ENCODE data around the gene CHDH. TPM values are rescaled to one million over a fixed set of nuclear protein-coding genes. Genes with fewer than 3 reads are reported as not detected.

CHDH gene
- total RNA-seq, 1 experiment from 2014 or later, result 5.1 TPM

- ChIA-PET POLR2A (ENCODE audit: unreplicated experiment) (no interaction called here), CTCF (no interaction called here)
- DNase-seq (no peak), ATAC-seq (no peak)
- Histone ChIP-seq H3K4me2 (ENCODE audit: low read length) (no peak overlapping the region), H3K9me2 (replicated peaks; ENCODE audit: low read length) (no peaks in the 10 kb centered on the region), H3K9me3 (ENCODE audit: low read length) (no peaks in the 10 kb centered on the region), H2AFZ (ENCODE audit: low read length) (no peak overlapping the region), H3K4me3 (ENCODE audit: low read length) (no peak overlapping the region), H3K79me2 (ENCODE audit: low read length) (no peaks in the 10 kb centered on the region), H3F3A (ENCODE audit: low read length, unreplicated experiment) (no peaks in the 10 kb centered on the region), H3K36me3 (ENCODE audit: low read depth, low read length) (peaks cover 14% of the 10 kb centered on the region; the same call in 1 of the 2 replicates), H3K4me1 (ENCODE audit: insufficient read depth, low read length) (no peaks in the 10 kb centered on the region), H3K27ac (ENCODE audit: low read length) (no peak overlapping the region), H3K9ac (ENCODE audit: low read length) (no peak overlapping the region), H3K27me3 (ENCODE audit: low read length) (no peaks in the 10 kb centered on the region), H4K20me1 (ENCODE audit: low read length) (no peaks in the 10 kb centered on the region)
- no TSS peak for BruUV-seq (replicated peaks)
- intact Hi-C loops (cut with micrococcal nuclease), result no loop called here
- no peak for TF ChIP-seq CTCF (conservative IDR thresholded peaks at IDR 0.05; ENCODE audit: low read depth, low read length)
- no peak for TF ChIP-seq EZH2phosphoT487 (IDR thresholded peaks at IDR 0.05; ENCODE audit: borderline replicate concordance, low read length)
- TF ChIP-seq EZH2 (IDR thresholded peaks at IDR 0.05; ENCODE audit: low read length, unreplicated experiment), result no peak
These were observed 16.9 kb upstream of the CHDH start for GRCh38 chr3:53863145-53863544.

GRCh38 chr3:53862241-53862640, 16.0 kb upstream of the CHDH start:
- H3K27me3 ChIP-seq (ENCODE audit: low read length), result no peaks in the 10 kb centered on the region
- H3K4me3 ChIP-seq (ENCODE audit: low read length), result no peak overlapping the region
- no TSS peak for BruUV-seq (replicated peaks)
- no peaks in the 10 kb centered on the region for H3K79me2 ChIP-seq (ENCODE audit: low read length)
- H3K4me2 ChIP-seq (ENCODE audit: low read length), result no peak overlapping the region
- intact Hi-C loops (cut with micrococcal nuclease), result no loop called here
- ChIA-PET CTCF (no interaction called here), POLR2A (ENCODE audit: unreplicated experiment) (no interaction called here)
- H3F3A ChIP-seq (ENCODE audit: low read length, unreplicated experiment), result no peaks in the 10 kb centered on the region
- H3K36me3 ChIP-seq (ENCODE audit: low read depth, low read length), result peaks cover 7% of the 10 kb centered on the region; the same call in 1 of the 2 replicates
- H3K27ac ChIP-seq (ENCODE audit: low read length), result no peak overlapping the region
- H2AFZ ChIP-seq (ENCODE audit: low read length), result no peak overlapping the region
- no peaks in the 10 kb centered on the region for H3K9me2 ChIP-seq (replicated peaks; ENCODE audit: low read length)
- H3K9me3 ChIP-seq (ENCODE audit: low read length), result no peaks in the 10 kb centered on the region
- H3K4me1 ChIP-seq (ENCODE audit: insufficient read depth, low read length), result no peaks in the 10 kb centered on the region
- no peaks in the 10 kb centered on the region for H4K20me1 ChIP-seq (ENCODE audit: low read length)
- DNase-seq, result no peak
- H3K9ac ChIP-seq (ENCODE audit: low read length), result no peak overlapping the region
- TF ChIP-seq EZH2phosphoT487 (IDR thresholded peaks at IDR 0.05; ENCODE audit: borderline replicate concordance, low read length), result no peak
- no peak for TF ChIP-seq CTCF (conservative IDR thresholded peaks at IDR 0.05; ENCODE audit: low read depth, low read length)
- no peak for TF ChIP-seq EZH2 (IDR thresholded peaks at IDR 0.05; ENCODE audit: low read length, unreplicated experiment)
- ATAC-seq, result no peak

- no peaks in the 10 kb centered on the region for H3K4me1 ChIP-seq (ENCODE audit: insufficient read depth, low read length)
- no peaks in the 10 kb centered on the region for H4K20me1 ChIP-seq (ENCODE audit: low read length)
- BruUV-seq (replicated peaks), result no TSS peak
- H3K4me2 ChIP-seq (ENCODE audit: low read length), result no peak overlapping the region
- H3K9me2 ChIP-seq (replicated peaks; ENCODE audit: low read length), result no peaks in the 10 kb centered on the region
- no peak overlapping the region for H3K9ac ChIP-seq (ENCODE audit: low read length)
- H3K79me2 ChIP-seq (ENCODE audit: low read length), result no peaks in the 10 kb centered on the region
- H3K27me3 ChIP-seq (ENCODE audit: low read length), result no peaks in the 10 kb centered on the region
- CTCF ChIA-PET, result no interaction called here
- ATAC-seq (no peak), DNase-seq (no peak)
- H3K27ac ChIP-seq (ENCODE audit: low read length), result no peak overlapping the region
- POLR2A ChIA-PET (ENCODE audit: unreplicated experiment), result no interaction called here
- no peak overlapping the region for H3K4me3 ChIP-seq (ENCODE audit: low read length)
- H3K9me3 ChIP-seq (ENCODE audit: low read length), result no peaks in the 10 kb centered on the region
- intact Hi-C loops (cut with micrococcal nuclease), result no loop called here
- TF ChIP-seq EZH2 (IDR thresholded peaks at IDR 0.05; ENCODE audit: low read length, unreplicated experiment) (no peak), EZH2phosphoT487 (IDR thresholded peaks at IDR 0.05; ENCODE audit: borderline replicate concordance, low read length) (no peak), CTCF (conservative IDR thresholded peaks at IDR 0.05; ENCODE audit: low read depth, low read length) (no peak)
- peaks cover 3% of the 10 kb centered on the region; the same call in 1 of the 2 replicates for H3K36me3 ChIP-seq (ENCODE audit: low read depth, low read length)
- H3F3A ChIP-seq (ENCODE audit: low read length, unreplicated experiment), result no peaks in the 10 kb centered on the region
- no peak overlapping the region for H2AFZ ChIP-seq (ENCODE audit: low read length)
These were observed 14.0 kb upstream of the CHDH start for GRCh38 chr3:53860196-53860595.

Data from PC-3 (cell line).